Measurements from ENCODE around the gene PCDHGA9.
A peak's percentile ranks its signal among the peaks of the same experiment; 100 is the strongest.
"Not testable (repeated sequence)": the region's sequence is repeated elsewhere in the genome, so short reads cannot be mapped to it uniquely, and the experiment has no call there.

PCDHGA9 gene

GRCh38 chr5:141384471-141385267, 17.9 kb upstream of the PCDHGA9 start:
- no peak for DNase-seq

GRCh38 chr5:141387557-141388311, 14.8 kb upstream of the PCDHGA9 start, which contains the start of gene PCDHGB4:
Gene PCDHGB4, plus strand, starts transcription at chr5:141387698. Its CDS starts 187 bp downstream, at chr5:141387885.
- peak; percentile 65 for DNase-seq

- DNase-seq: no peak
Measured at GRCh38 chr5:141388661-141389060, 13.9 kb upstream of the PCDHGA9 start.

- DNase-seq: no peak
Measured at GRCh38 chr5:141389153-141390042, 13.2 kb upstream of the PCDHGA9 start.

- DNase-seq: peak; percentile 38
Measured at GRCh38 chr5:141392429-141393198, 10.0 kb upstream of the PCDHGA9 start, which contains the start of gene PCDHGA8. Gene PCDHGA8, plus strand, starts transcription at chr5:141392633. Its CDS starts 181 bp downstream, at chr5:141392814.

- DNase-seq: no peak
Measured at GRCh38 chr5:141393267-141393666, 9.3 kb upstream of the PCDHGA9 start.

GRCh38 chr5:141394401-141395187, 8.0 kb upstream of the PCDHGA9 start:
- not testable (repeated sequence) for DNase-seq

GRCh38 chr5:141397756-141398551, 4.6 kb upstream of the PCDHGA9 start, which contains the start of gene PCDHGB5:
Gene PCDHGB5, plus strand, starts transcription at chr5:141397947. Its CDS starts 181 bp downstream, at chr5:141398128.
- peak; percentile 69 for DNase-seq

GRCh38 chr5:141398608-141399007, 4.0 kb upstream of the PCDHGA9 start:
- no peak for DNase-seq

GRCh38 chr5:141399555-141400258, 2.9 kb upstream of the PCDHGA9 start:
- DNase-seq: no peak

GRCh38 chr5:141403387-141403786, 809 bp downstream of the PCDHGA9 start:
- DNase-seq: no peak

GRCh38 chr5:141407790-141408505, 5.4 kb downstream of the PCDHGA9 start, which contains the start of gene PCDHGB6:
Gene PCDHGB6, plus strand, starts transcription at chr5:141408021. Its CDS starts 182 bp downstream, at chr5:141408203.
- DNase-seq: peak; percentile 40

GRCh38 chr5:141409598-141410306, 7.2 kb downstream of the PCDHGA9 start:
- no peak for DNase-seq

- no peak for DNase-seq
Measured at GRCh38 chr5:141411575-141411974, 9.0 kb downstream of the PCDHGA9 start.

GRCh38 chr5:141412854-141413539, 10.4 kb downstream of the PCDHGA9 start, which contains the start of gene PCDHGA10:
Gene PCDHGA10, plus strand, starts transcription at chr5:141412987. Its CDS starts 189 bp downstream, at chr5:141413176.
- DNase-seq: peak; percentile 73

- no peak for DNase-seq
Measured at GRCh38 chr5:141413540-141414069, 11.0 kb downstream of the PCDHGA9 start.

Data from fibroblast of skin of scalp (primary cell).